Subcutaneous abdominal adipose tissue (tissue), 5 donors: ENCODE results near the gene CHEK1.
"Not testable (repeated sequence)": the region's sequence is repeated elsewhere in the genome, so short reads cannot be mapped to it uniquely, and the experiment has no call there.

ENCODE experiments used
- H3K27ac ChIP-seq: one replicate; pipeline ENCODE4 v1.7.0; 2013; ENCODE audit warnings: low read depth, mild to moderate bottlenecking, inconsistent platforms, low read length, moderate library complexity
- H3K27me3 ChIP-seq, 5 donors: one replicate each; pipeline ENCODE4 v1.7.0; 2013; ENCODE audit warnings: low read length in 5 of 5, inconsistent platforms in 1 of 5; ENCODE audit not compliant: control insufficient read depth in 5 of 5, insufficient read depth in 4 of 5
- H3K36me3 ChIP-seq, 5 donors: one replicate each; pipeline ENCODE4 v1.7.0; 2013; ENCODE audit warnings: low read length in 5 of 5; ENCODE audit not compliant: control insufficient read depth in 5 of 5, insufficient read depth in 5 of 5
- H3K4me1 ChIP-seq, 5 donors: one replicate each; pipeline ENCODE4 v1.7.0; 2013; ENCODE audit warnings: low read length in 5 of 5, mild to moderate bottlenecking in 3 of 5, moderate library complexity in 1 of 5; ENCODE audit not compliant: control insufficient read depth in 5 of 5, insufficient read depth in 5 of 5
- H3K4me3 ChIP-seq, 5 donors: one replicate each; pipeline ENCODE4 v1.7.0; 2013; ENCODE audit warnings: low read length in 5 of 5, low read depth in 1 of 5
- H3K9ac ChIP-seq, 5 donors: one replicate each; pipeline ENCODE4 v1.7.0; 2013; ENCODE audit warnings: low read length in 5 of 5, mild to moderate bottlenecking in 4 of 5, moderate library complexity in 3 of 5
- H3K9me3 ChIP-seq, 5 donors: one replicate each; pipeline ENCODE4 v1.7.0; 2013; ENCODE audit warnings: low read length in 5 of 5; ENCODE audit not compliant: control insufficient read depth in 5 of 5
- donor health status: healthy.
- donor health status: healthy.
- donor health status: healthy.
- donor health status: healthy.
- donor health status: healthy.

The CHEK1 gene

GRCh38 chr11:125688632-125689031, 63.7 kb downstream of the CHEK1 start:
- H3K27ac ChIP-seq: no peak overlapping the region
- H3K36me3 ChIP-seq: no peaks in the 10 kb centered on the region
- no peaks in the 10 kb centered on the region for H3K9me3 ChIP-seq
- H3K4me1 ChIP-seq: no peaks in the 10 kb centered on the region
- H3K4me3 ChIP-seq: no peak overlapping the region
- no peak overlapping the region for H3K9ac ChIP-seq
- H3K27me3 ChIP-seq: no peaks in the 10 kb centered on the region

GRCh38 chr11:125689274-125689859, 64.4 kb downstream of the CHEK1 start:
- no peak overlapping the region for H3K9ac ChIP-seq
- no peak overlapping the region for H3K4me3 ChIP-seq
- no peaks in the 10 kb centered on the region for H3K9me3 ChIP-seq
- no peak overlapping the region for H3K27ac ChIP-seq
- H3K36me3 ChIP-seq: no peaks in the 10 kb centered on the region
- no peaks in the 10 kb centered on the region for H3K27me3 ChIP-seq
- no peaks in the 10 kb centered on the region for H3K4me1 ChIP-seq

DNA sequence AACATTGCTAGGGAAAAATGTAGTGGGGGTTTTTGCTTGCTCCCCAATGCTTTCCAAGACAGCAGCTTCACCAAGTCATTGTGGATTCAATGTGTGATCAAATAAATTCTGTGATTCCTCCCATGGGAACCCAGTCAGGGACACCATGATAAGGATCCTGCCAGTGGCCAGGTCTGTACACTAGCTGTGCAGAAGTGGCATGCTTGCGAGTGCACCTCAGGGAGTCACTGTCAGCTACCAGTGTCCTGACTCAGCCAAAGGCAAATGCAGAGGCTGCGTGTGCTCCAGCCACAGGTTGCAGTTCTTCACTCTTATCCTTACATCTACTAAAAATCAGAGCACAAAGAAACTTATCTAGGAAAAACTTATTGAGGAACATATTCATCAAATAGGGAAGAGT, 65.0 kb downstream of the CHEK1 start:
- Histone ChIP-seq H3K27ac (no peak overlapping the region), H3K36me3 (no peaks in the 10 kb centered on the region), H3K9ac (no peak overlapping the region)

DNA sequence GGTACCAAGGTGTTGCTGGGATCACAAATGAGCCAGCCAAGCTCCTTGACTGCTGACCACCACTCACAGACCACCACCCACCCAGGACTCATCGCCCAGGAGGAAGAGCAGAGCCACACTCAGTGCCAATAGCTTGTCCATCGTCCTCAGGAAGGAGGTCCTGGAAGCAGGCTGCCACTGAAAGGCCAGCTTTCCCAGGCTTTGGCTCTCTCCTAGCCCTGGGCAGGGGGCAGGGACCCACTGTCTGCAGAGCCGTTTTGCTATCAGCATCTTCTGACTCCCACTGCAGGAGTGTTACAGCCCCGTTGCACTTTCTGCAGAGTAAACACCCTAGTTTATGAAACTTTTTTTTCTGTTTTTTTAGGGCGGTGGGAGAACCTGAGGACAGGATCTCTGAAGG, 67.9 kb downstream of the CHEK1 start:
- no peak overlapping the region for H3K27ac ChIP-seq
- H3K9ac ChIP-seq: no peak overlapping the region
- no peaks in the 10 kb centered on the region for H3K27me3 ChIP-seq
- H3K4me1 ChIP-seq: no peaks in the 10 kb centered on the region
- H3K9me3 ChIP-seq: peaks cover 0 to 2% (median 0%) of the 10 kb centered on the region in 5 donors
- no peaks in the 10 kb centered on the region for H3K36me3 ChIP-seq
- H3K4me3 ChIP-seq: no peak overlapping the region

More for the DNA sequence above, 65.0 kb downstream of the CHEK1 start:
- no peaks in the 10 kb centered on the region for H3K4me1 ChIP-seq
- H3K27me3 ChIP-seq: no peaks in the 10 kb centered on the region
- no peak overlapping the region for H3K4me3 ChIP-seq
- no peaks in the 10 kb centered on the region for H3K9me3 ChIP-seq

DNA sequence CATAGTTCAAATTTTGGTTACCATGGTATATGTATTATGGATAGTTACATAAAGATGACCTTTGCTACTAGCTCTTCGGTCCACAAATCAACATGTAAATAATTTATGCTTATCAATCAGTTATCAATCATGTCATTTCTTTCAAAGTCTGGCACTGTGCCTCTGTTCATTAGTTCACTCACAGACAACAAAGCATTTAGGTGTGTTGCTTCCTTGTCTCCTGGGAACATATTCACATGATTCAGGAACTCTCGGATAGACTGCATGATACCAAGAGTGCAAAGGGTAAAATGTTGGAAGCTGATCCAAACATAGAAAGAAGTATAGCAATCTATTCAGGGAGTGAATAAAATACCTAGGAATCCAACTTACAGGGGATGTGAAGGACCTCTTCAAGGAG, 70.0 kb downstream of the CHEK1 start:
- Histone ChIP-seq H3K9me3 (peaks cover 0 to 2% (median 0%) of the 10 kb centered on the region in 5 donors), H3K9ac (no peak overlapping the region), H3K4me3 (no peak overlapping the region), H3K27ac (no peak overlapping the region), H3K36me3 (no peaks in the 10 kb centered on the region), H3K4me1 (no peaks in the 10 kb centered on the region), H3K27me3 (peaks cover 0 to 3% (median 0%) of the 10 kb centered on the region in 5 donors)

- Histone ChIP-seq H3K27me3 (peaks cover 0 to 4% (median 0%) of the 10 kb centered on the region in 5 donors), H3K9ac (no peak overlapping the region), H3K4me3 (no peak overlapping the region), H3K9me3 (peaks cover 0 to 2% (median 0%) of the 10 kb centered on the region in 5 donors), H3K4me1 (no peaks in the 10 kb centered on the region), H3K36me3 (no peaks in the 10 kb centered on the region), H3K27ac (no peak overlapping the region)
Measured at GRCh38 chr11:125701018-125701610, 76.2 kb downstream of the CHEK1 start.

DNA sequence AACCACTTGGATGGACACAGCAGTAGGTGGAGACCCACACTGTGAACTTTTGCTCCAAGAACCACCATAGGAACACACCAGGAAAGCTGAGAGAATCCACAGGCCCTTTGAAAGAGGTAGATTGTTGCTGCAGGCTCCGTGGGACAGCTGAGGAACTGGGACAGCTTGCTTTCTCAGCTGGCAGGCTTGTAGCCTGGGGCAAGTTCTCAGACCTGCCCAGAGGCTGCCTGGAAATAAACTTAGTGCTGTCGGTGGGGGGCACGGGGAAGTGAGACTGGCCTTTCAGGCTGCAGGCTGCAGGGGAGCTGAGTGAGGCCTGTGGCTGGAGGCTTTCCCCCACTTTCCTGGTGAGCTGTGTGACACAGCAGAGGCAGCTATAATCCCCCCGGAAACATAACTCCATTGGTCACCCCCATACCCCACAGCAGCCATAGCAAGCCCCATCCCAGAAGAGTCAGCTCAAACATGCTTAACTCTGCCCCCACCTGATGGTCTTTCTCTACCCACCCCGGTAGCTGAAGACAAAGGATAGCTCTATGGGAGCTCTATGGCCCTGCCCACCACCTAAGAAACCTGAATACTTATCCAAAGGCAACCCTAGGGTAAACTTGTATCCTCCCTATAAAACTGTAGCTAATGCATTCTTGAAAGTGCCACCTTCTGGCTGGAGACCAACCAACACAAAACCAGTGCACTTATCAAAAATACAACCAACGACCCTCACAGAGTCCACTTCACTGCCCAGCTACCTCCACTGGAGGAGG, 77.1 kb downstream of the CHEK1 start:
- Histone ChIP-seq H3K4me3 (no peak overlapping the region), H3K9me3 (no peaks in the 10 kb centered on the region), H3K9ac (no peak overlapping the region), H3K27ac (no peak overlapping the region), H3K36me3 (no peaks in the 10 kb centered on the region), H3K4me1 (no peaks in the 10 kb centered on the region), H3K27me3 (peaks cover 0 to 4% (median 0%) of the 10 kb centered on the region in 5 donors)

DNA sequence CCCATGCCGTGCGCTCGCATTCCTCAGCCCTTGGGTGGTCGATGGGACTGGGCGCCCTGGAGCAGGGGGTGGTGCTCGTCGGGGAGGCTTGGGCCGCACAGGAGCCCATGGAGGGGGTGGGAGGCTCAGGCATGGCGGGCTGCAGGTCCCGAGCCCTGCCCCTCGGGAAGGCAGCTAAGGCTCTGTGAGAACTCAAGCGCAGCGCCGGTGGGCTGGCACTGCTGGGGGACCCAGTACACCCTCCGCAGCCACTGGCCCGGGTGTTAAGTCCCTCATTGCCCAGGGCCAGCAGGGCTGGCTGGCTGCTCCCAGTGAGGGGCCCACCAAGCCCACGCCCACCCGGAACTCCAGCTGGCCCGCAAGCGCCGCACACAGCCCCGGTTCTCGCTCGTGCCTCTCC, 79.7 kb downstream of the CHEK1 start:
- H3K27me3 ChIP-seq, H3K4me1 ChIP-seq, H3K9ac ChIP-seq: not testable (repeated sequence)

GRCh38 chr11:125720781-125721180, 95.8 kb downstream of the CHEK1 start:
- H3K4me1 ChIP-seq: no peaks in the 10 kb centered on the region

More for the DNA sequence above, 79.7 kb downstream of the CHEK1 start:
- H3K36me3 ChIP-seq, H3K4me3 ChIP-seq, H3K9me3 ChIP-seq, H3K27ac ChIP-seq: not testable (repeated sequence)

DNA sequence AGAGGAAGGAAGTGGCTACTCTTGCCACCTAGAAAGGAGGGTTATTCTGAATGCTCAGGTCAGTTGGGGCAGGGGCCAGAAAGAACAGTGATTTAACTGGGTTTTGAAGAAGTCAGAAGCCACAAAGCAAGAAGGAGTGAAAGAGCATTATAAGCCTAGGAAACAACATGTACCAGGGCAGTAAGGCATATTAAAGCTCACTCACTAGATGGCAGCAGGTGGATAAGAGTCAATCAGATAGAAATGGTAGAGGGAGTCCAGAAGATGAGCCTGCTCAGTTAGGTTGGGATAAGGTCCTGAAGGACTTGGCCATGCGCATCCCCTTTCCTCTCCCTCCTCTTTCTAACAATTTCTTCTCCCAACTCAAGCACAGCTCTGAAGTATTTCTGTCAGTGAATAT, 99.2 kb downstream of the CHEK1 start:
- H3K9ac ChIP-seq: no peak overlapping the region
- no peaks in the 10 kb centered on the region for H3K27me3 ChIP-seq
- H3K36me3 ChIP-seq: no peaks in the 10 kb centered on the region
- no peak overlapping the region for H3K4me3 ChIP-seq
- H3K27ac ChIP-seq: no peak overlapping the region
- no peaks in the 10 kb centered on the region for H3K9me3 ChIP-seq
- no peaks in the 10 kb centered on the region for H3K4me1 ChIP-seq

More at GRCh38 chr11:125720781-125721180, 95.8 kb downstream of the CHEK1 start:
- Histone ChIP-seq H3K27me3 (no peaks in the 10 kb centered on the region), H3K4me3 (no peak overlapping the region), H3K9ac (no peak overlapping the region), H3K27ac (no peak overlapping the region), H3K9me3 (no peaks in the 10 kb centered on the region), H3K36me3 (no peaks in the 10 kb centered on the region)
